ENCODE data around the gene SLC9A8. TPM values are rescaled to one million over a fixed set of nuclear protein-coding genes. Genes with fewer than 3 reads are reported as not detected.

The SLC9A8 gene
- total RNA-seq, 4 donors from 2014 or later, result 4.8 to 8.1 (median 7.0) TPM

DNA sequence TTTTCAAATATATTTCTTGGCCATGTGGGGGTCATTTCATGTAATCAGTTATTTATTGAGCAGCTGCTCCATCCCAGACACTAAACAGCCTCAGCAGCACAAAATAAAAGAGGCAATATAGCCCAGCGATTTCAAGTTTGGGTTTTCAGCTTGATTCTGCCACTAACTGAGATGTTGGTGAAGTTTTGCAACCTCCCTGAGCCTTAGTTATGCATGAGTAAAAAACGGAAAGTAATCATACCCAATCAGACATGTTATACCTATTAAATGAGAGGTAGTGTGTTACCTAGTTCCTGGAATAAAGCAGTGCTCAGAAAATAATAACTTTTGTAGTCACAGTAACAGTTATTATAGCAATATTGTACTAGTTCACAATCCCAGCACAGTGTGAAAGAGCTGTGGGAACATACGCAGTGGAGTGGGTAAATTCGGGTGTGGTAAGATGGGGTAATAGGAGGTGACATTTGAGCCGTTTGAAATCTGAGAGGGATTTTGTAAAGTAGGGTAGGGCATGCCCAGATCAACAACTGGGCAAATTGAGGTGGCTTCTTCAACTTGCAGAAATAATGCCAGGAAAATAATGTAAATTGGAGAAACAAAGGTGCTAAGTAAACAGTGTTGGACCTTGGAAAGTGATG is 1.5 kb downstream of the SLC9A8 start:
- DNase-seq (ENCODE audit: low spot score in 2 of 2), result no peak
- intact Hi-C loops (cut with DNase I; ENCODE audit: low total_unique reads), result no loop called here
- WGBS, 2 donors, result 48 to 55% methylated on average over 5 of the region's 5 CpGs
- TF ChIP-seq, protein P1, sequence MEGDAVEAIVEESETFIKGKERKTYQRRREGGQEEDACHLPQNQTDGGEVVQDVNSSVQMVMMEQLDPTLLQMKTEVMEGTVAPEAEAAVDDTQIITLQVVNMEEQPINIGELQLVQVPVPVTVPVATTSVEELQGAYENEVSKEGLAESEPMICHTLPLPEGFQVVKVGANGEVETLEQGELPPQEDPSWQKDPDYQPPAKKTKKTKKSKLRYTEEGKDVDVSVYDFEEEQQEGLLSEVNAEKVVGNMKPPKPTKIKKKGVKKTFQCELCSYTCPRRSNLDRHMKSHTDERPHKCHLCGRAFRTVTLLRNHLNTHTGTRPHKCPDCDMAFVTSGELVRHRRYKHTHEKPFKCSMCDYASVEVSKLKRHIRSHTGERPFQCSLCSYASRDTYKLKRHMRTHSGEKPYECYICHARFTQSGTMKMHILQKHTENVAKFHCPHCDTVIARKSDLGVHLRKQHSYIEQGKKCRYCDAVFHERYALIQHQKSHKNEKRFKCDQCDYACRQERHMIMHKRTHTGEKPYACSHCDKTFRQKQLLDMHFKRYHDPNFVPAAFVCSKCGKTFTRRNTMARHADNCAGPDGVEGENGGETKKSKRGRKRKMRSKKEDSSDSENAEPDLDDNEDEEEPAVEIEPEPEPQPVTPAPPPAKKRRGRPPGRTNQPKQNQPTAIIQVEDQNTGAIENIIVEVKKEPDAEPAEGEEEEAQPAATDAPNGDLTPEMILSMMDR (IDR thresholded peaks at IDR 0.05), result no peak
- no peak for TF ChIP-seq POLR2A (IDR thresholded peaks at IDR 0.05)
- H3K4me3 ChIP-seq (ENCODE audit: low read depth, poor library complexity, severe bottlenecking), result no peak overlapping the region

DNA sequence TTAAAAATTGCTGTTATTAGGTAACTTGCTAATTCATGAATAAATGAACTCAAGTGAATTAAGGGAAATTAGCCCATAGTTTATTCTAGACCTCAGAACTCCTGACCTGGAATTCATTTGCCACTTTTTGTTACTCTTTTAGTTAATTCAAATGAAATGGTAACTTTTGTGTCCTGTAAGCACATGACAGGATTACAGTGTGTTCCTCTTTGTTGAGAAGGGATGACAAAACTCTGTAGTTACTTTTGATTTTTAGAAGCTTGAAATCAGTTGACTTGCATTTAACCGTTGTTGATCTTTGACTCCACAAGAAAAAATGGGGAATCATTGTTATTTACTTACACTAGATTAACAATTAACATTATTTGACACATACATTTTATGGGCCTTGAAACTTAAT is 6.2 kb downstream of the SLC9A8 start:
- 89 to 96% methylated on average over 1 of the region's 1 CpG for whole genome bisulfite sequencing, 2 donors
- no peak for TF ChIP-seq POLR2A (IDR thresholded peaks at IDR 0.05)
- TF ChIP-seq, protein P1 (IDR thresholded peaks at IDR 0.05), result no peak
- no peak for DNase-seq (ENCODE audit: low spot score in 2 of 2)
- H3K4me3 ChIP-seq (ENCODE audit: low read depth, poor library complexity, severe bottlenecking), result no peak overlapping the region
- intact Hi-C loops (cut with DNase I; ENCODE audit: low total_unique reads), result no loop called here

DNA sequence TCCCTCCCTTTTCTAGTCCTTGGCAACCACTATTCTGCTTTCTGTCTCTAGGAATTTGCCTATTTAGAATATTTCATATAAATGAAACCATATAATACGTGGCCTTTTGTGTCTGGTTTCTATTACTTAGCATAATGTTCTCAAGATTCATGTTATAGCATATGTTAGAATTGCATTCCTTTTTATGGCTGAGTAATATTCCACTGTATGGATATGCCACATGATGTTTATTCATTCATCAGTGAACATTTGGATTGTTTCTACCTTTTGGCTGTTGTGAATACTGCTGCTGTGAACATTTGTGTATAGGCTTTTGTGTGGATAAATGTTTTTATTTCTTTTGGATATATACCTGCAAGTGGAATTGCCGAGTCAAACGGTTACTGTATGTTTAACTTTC is 7.1 kb downstream of the SLC9A8 start:
- TF ChIP-seq, protein P1 (IDR thresholded peaks at IDR 0.05), result no peak
- no peak for TF ChIP-seq POLR2A (IDR thresholded peaks at IDR 0.05)
- intact Hi-C loops (cut with DNase I; ENCODE audit: low total_unique reads), result no loop called here
- H3K4me3 ChIP-seq (ENCODE audit: low read depth, poor library complexity, severe bottlenecking), result no peak overlapping the region
- WGBS, 2 donors, result 95 to 98% methylated on average over 3 of the region's 3 CpGs
- no peak for DNase-seq (ENCODE audit: low spot score in 2 of 2)

DNA sequence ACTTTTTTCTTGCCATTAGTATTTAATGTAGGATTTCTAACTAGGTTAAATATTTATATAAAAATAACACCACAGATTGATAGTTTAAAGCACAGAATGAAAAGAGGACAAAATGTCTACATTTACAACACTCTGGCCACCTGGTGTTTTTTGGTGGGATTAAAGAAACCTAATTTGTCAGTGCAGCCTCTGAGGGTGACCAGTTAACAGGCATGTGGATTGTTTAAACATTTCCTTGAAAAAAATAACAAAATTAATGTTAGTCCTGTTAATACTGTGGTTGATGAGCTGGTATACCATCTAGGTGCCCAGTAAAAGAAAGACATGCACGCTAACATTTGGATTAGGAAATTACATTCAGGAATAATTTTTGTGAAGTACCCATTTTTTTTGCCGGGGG is 8.8 kb downstream of the SLC9A8 start:
- WGBS, 2 donors, result 91 to 95% methylated on average over 2 of the region's 2 CpGs
- intact Hi-C loops (cut with DNase I; ENCODE audit: low total_unique reads), result no loop called here
- DNase-seq (ENCODE audit: low spot score in 2 of 2), result no peak
- TF ChIP-seq, protein P1 (IDR thresholded peaks at IDR 0.05), result no peak
- TF ChIP-seq POLR2A (IDR thresholded peaks at IDR 0.05), result no peak
- no peak overlapping the region for H3K4me3 ChIP-seq (ENCODE audit: low read depth, poor library complexity, severe bottlenecking)

DNA sequence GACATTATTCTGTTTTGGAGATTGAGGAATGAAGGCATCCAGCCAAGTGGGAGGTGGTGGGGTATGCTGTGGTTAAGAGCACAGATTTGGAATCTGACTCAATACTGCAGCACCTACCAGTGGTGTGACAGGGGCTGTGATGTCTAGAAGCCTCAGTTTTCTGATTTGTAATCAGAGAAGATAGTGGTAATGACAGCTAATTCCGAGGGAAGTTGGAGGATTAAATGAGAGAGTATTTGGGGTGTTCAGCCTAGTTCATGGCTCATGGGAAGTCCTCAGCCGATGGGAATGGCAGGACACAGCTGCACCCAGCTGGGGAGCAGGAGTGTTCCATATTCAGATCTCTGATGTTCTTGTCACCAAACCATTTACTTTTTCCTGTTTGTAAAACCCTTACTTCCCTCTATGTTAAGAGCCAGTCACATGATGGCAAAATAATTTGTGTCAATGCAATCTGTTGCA is 9.3 kb downstream of the SLC9A8 start:
- no peak for DNase-seq (ENCODE audit: low spot score in 2 of 2)
- TF ChIP-seq, protein P1 (IDR thresholded peaks at IDR 0.05), result no peak
- intact Hi-C loops (cut with DNase I; ENCODE audit: low total_unique reads), result no loop called here
- no peak overlapping the region for H3K4me3 ChIP-seq (ENCODE audit: low read depth, poor library complexity, severe bottlenecking)
- WGBS, 2 donors, result 73 to 76% methylated on average over 2 of the region's 2 CpGs
